ENCODE data around the gene HMGCR.

The HMGCR gene

GRCh38 chr5:75351139-75351926 lies 14.3 kb downstream of the HMGCR start:
- Histone ChIP-seq H2AFZ (ENCODE audit: low read length) (no peak overlapping the region), H3F3A (ENCODE audit: insufficient read depth, low read length) (no peaks in the 10 kb centered on the region), H3K27me3 (replicated peaks; ENCODE audit: insufficient read depth, low read length) (no peaks in the 10 kb centered on the region), H3K27ac (ENCODE audit: low read length) (peak overlapping the region; percentile 37; the same call in 1 of the 2 replicates), H3K9ac (ENCODE audit: low read length) (no peak overlapping the region), H3K36me3 (replicated peaks; ENCODE audit: insufficient read depth, low read length) (peaks cover 21% of the 10 kb centered on the region), H3K4me2 (ENCODE audit: low read depth, low read length) (peak overlapping the region; percentile 27; the same call in 1 of the 2 replicates), H3K4me3 (ENCODE audit: low read length) (no peak overlapping the region), H3K79me2 (ENCODE audit: low read length) (peaks cover 4% of the 10 kb centered on the region; the same call in 1 of the 2 replicates), H3K4me1 (ENCODE audit: low read length) (peaks cover 17% of the 10 kb centered on the region), H3K9me3 (replicated peaks; ENCODE audit: insufficient read depth, low read length) (no peaks in the 10 kb centered on the region), H3K9me2 (replicated peaks; ENCODE audit: insufficient read depth, low read length) (no peaks in the 10 kb centered on the region), H4K20me1 (ENCODE audit: insufficient read depth, low read length) (peaks cover 3% of the 10 kb centered on the region; the same call in 1 of the 2 replicates)
- TF ChIP-seq EZH2 (optimal IDR thresholded peaks at IDR 0.05; ENCODE audit: low read depth, low read length) (no peak), EZH2phosphoT487 (IDR thresholded peaks at IDR 0.05; ENCODE audit: low read length) (no peak), CTCF (IDR thresholded peaks at IDR 0.05; ENCODE audit: low read length) (no peak)
- DNase-seq: peak; percentile 16

- Histone ChIP-seq H3K36me3 (replicated peaks; ENCODE audit: insufficient read depth, low read length) (peaks cover 25% of the 10 kb centered on the region), H3K27ac (ENCODE audit: low read length) (no peak overlapping the region), H3K4me1 (ENCODE audit: low read length) (peaks cover 13% of the 10 kb centered on the region), H3K79me2 (ENCODE audit: low read length) (peaks cover 4% of the 10 kb centered on the region; the same call in 1 of the 2 replicates), H3K27me3 (replicated peaks; ENCODE audit: insufficient read depth, low read length) (no peaks in the 10 kb centered on the region), H3K9me3 (replicated peaks; ENCODE audit: insufficient read depth, low read length) (no peaks in the 10 kb centered on the region), H3K4me3 (ENCODE audit: low read length) (no peak overlapping the region), H2AFZ (ENCODE audit: low read length) (no peak overlapping the region), H4K20me1 (ENCODE audit: insufficient read depth, low read length) (no peaks in the 10 kb centered on the region; the same call in 1 of the 2 replicates), H3K9ac (ENCODE audit: low read length) (no peak overlapping the region), H3K9me2 (replicated peaks; ENCODE audit: insufficient read depth, low read length) (no peaks in the 10 kb centered on the region), H3F3A (ENCODE audit: insufficient read depth, low read length) (no peaks in the 10 kb centered on the region), H3K4me2 (ENCODE audit: low read depth, low read length) (no peak overlapping the region)
- DNase-seq: no peak
- no peak for TF ChIP-seq CTCF (IDR thresholded peaks at IDR 0.05; ENCODE audit: low read length)
- TF ChIP-seq EZH2phosphoT487 (IDR thresholded peaks at IDR 0.05; ENCODE audit: low read length): no peak
- no peak for TF ChIP-seq EZH2 (optimal IDR thresholded peaks at IDR 0.05; ENCODE audit: low read depth, low read length)
Measured at GRCh38 chr5:75355236-75355635, 18.2 kb downstream of the HMGCR start.

- no peak for TF ChIP-seq EZH2phosphoT487 (IDR thresholded peaks at IDR 0.05; ENCODE audit: low read length)
- no peak for TF ChIP-seq CTCF (IDR thresholded peaks at IDR 0.05; ENCODE audit: low read length)
- no peak for TF ChIP-seq EZH2 (optimal IDR thresholded peaks at IDR 0.05; ENCODE audit: low read depth, low read length)
- H3K9me2 ChIP-seq (replicated peaks; ENCODE audit: insufficient read depth, low read length): no peaks in the 10 kb centered on the region
- DNase-seq: no peak
- H3K4me1 ChIP-seq (ENCODE audit: low read length): no peaks in the 10 kb centered on the region
- H3K27ac ChIP-seq (ENCODE audit: low read length): no peak overlapping the region
- no peaks in the 10 kb centered on the region for H3K27me3 ChIP-seq (replicated peaks; ENCODE audit: insufficient read depth, low read length)
- H2AFZ ChIP-seq (ENCODE audit: low read length): no peak overlapping the region
- H3K9me3 ChIP-seq (replicated peaks; ENCODE audit: insufficient read depth, low read length): no peaks in the 10 kb centered on the region
- H3K4me3 ChIP-seq (ENCODE audit: low read length): no peak overlapping the region
- no peaks in the 10 kb centered on the region for H3F3A ChIP-seq (ENCODE audit: insufficient read depth, low read length)
- H3K79me2 ChIP-seq (ENCODE audit: low read length): no peaks in the 10 kb centered on the region
- H3K4me2 ChIP-seq (ENCODE audit: low read depth, low read length): no peak overlapping the region
- peaks cover 25% of the 10 kb centered on the region for H3K36me3 ChIP-seq (replicated peaks; ENCODE audit: insufficient read depth, low read length)
- H4K20me1 ChIP-seq (ENCODE audit: insufficient read depth, low read length): no peaks in the 10 kb centered on the region
- H3K9ac ChIP-seq (ENCODE audit: low read length): no peak overlapping the region
Measured at GRCh38 chr5:75356719-75357118, 19.7 kb downstream of the HMGCR start.
